ENCODE data around the gene KRTAP21-1.

- TF ChIP-seq CTCF (IDR thresholded peaks at IDR 0.05; ENCODE audit: insufficient read depth, low read length, poor library complexity, severe bottlenecking): no peak
- no peak for TF ChIP-seq EZH2phosphoT487 (conservative IDR thresholded peaks at IDR 0.05; ENCODE audit: low read length)
These were observed 5.5 kb upstream of the KRTAP21-1 start for GRCh38 chr21:30760776-30761175.

Data from SU-DHL-6 (cell line).